Measurements from ENCODE around the gene RMDN2.

- no peak for TF ChIP-seq POLR2A (IDR thresholded peaks at IDR 0.05)
- TF ChIP-seq, protein P1, sequence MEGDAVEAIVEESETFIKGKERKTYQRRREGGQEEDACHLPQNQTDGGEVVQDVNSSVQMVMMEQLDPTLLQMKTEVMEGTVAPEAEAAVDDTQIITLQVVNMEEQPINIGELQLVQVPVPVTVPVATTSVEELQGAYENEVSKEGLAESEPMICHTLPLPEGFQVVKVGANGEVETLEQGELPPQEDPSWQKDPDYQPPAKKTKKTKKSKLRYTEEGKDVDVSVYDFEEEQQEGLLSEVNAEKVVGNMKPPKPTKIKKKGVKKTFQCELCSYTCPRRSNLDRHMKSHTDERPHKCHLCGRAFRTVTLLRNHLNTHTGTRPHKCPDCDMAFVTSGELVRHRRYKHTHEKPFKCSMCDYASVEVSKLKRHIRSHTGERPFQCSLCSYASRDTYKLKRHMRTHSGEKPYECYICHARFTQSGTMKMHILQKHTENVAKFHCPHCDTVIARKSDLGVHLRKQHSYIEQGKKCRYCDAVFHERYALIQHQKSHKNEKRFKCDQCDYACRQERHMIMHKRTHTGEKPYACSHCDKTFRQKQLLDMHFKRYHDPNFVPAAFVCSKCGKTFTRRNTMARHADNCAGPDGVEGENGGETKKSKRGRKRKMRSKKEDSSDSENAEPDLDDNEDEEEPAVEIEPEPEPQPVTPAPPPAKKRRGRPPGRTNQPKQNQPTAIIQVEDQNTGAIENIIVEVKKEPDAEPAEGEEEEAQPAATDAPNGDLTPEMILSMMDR (IDR thresholded peaks at IDR 0.05), result no peak
These were observed 113.6 kb downstream of the RMDN2 start for GRCh38 chr2:38038682-38039081.

Measured in tibial nerve (tissue), 3 donors.